GM19043 (cell line): ENCODE results near the gene ERICH4.
A peak's percentile ranks its signal among the peaks of the same experiment; 100 is the strongest.
"Not testable (repeated sequence)": the region's sequence is repeated elsewhere in the genome, so short reads cannot be mapped to it uniquely, and the experiment has no call there.

Experiments used
- ATAC-seq: cut with Tn5 transposase; IDR thresholded peaks from one replicate; pipeline ENCODE4 v1.9.1; 2021; ENCODE audit warnings: low read depth; ENCODE audit not compliant: unreplicated experiment

ERICH4 gene

DNA sequence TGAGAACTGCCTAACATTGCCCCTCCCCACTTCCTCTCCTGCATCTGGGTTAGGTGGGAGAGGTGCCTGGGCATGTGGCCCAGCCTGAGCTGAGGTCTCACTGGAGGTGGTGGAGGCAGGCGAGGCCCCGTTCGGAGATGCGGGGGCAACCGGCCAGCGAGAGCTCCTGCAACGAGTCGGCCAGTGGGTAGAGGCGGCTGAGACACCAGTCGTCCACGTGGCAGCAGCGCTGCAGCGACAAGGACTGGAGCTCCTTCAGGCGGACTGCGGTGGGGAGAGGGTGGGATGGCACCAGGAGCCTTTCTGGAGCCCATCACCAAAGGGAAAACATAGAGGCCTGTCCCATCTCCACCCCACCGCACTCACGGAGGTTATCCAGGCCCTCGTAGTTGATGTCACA is 9.8 kb upstream of the ERICH4 start:
- no peak for ATAC-seq

DNA sequence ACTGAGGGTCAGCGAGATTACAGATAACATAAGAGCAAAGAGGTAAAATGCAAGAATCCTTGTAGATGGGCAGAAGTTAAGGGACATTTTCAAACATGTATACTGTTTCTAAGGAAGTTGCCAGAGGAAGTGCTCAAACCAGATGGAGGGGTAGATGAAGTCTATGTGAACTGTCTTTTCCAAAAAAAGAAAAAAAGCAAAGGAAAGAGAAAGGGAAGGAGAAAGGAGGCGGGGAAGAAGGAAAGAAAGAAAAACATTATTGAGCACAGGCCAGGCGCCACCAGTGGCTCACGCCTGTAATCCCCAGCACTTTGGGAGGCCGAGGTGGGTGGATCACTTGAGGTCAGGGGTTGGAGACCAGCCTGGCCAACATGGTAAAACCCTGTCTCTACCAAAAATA is 8.5 kb upstream of the ERICH4 start:
- ATAC-seq = no peak

DNA sequence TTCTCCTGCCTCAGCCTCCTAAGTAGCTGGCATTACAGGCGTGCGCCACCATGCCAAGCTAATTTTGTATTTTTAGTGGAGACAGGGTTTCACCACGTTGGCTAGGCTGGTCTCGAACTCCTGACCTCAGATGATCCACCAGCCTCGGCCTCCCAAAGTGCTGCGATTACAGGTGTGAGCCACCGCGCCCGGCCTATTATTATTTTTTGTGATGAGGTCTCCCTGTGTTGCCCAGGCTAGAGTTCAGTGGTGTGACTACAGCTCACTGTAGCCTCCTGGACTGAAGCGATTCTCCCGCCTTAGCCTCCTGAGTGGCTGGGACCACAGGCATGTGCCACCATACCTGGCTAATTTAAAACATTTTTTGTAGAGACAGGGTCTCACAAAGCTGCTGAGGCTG is 7.6 kb upstream of the ERICH4 start:
- ATAC-seq = not testable (repeated sequence)

DNA sequence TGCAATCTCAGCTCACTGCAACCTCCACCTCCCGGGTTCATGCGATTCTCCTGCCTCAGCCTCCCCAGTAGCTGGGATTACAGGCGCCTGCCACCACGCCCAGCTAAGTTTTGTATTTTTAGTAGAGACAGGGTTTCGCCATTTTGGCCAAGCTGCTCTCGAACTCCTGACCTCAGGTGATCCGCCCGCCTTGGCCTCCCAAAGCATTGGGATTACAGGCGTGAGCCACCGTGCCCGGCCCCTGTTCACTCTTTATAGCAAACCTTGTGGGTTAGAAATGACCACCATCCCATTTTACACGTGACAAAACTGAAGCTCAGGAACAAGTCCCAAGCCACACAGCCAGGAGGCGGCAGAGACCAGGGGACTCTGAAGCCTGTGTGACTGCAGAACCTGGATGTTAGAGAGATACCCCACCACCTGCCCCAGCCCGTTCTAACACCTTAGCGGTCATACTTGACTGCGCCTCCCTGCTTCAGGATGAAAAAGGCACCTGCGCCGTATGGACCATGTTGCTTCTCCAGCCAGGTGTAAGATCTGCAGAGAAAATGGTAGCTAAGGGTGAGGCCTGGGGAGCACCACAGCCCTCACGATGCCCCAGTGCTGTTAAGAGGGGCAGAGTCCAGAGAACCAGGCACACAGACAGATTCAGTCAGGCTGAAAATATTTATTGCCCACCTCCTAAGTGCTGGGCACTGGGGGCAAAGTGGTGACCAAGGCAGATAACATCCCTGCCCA is 6.9 kb upstream of the ERICH4 start:
- no peak for ATAC-seq

DNA sequence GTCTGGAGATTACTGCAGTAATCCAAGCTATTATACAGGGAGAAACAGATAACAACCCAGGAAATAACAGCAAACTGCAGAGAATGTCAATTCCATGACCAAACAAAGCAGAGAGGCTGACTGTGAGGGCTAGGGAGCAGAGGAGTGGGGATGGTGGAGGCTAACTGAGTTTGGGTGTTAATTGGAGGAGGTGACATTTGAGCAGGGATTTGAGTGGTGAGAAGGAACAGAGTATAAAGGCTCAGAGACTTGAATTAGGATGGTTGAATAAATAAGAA is 6.3 kb upstream of the ERICH4 start:
- no peak for ATAC-seq

DNA sequence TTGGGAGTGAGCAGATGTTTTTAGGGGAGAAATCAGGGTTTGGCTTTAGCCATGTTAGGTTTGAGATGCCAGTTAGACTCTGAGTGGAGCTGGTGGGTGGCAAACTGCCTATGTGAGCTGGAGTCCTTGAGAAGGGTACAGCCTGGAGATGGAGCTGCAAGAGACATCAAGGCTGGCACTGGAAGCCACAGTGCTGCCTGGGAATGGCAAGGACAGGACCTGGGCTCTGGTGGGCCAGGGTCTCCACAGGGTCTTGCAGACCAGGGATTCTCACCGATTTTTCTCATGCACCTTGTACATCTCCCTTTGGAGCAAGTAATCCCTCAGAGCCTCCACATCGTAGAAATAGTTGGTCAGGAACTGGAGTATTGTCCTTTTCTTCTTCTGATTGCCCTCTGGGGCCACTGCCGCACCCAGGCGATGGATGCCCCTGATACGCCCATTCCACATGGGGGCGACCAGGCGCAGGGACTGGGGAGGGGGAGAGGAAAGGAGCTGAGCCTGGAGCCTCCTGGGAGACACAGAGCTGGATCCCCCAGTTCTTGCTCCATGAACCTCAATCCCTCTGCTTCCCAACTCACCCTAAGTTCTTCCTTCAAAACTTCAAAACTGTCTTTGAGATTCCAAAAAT is 4.9 kb upstream of the ERICH4 start:
- no peak for ATAC-seq

DNA sequence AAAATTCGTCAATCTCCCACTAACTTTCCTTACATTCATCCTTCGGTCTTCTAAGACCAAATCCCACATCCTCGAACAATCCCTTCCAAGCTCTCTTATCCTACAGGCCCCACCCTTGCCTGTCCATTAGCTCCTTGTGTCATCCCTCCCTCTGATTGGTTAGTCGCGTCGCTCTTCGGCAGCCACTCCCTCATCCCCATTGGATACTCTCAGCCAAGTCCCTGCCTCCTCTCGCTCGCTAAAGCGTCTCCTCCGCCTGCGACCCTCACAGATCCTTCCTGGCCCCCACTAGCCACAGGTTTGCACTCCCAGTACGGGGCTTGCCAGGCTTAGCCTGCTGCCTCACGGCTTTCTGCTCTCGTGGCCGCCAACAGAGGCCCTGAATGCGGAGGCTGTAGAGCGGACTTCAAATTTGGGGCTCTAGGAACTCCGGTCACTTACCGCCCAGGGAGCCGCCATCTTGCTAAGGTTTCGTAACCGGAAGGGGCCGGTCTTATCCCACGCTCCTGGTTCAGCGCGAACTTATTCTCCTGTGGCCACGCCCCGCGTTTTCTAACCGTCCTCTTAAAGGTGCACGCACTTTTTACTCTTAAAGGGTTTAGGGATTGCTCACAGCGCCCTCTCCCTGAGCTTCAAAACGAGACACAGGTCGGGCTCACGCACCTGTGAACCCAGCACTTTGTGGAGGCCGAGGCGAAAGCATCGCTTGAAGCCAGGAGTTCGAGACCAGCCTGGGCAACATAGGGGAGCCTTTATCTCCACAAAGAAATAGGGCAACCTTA is 3.3 kb upstream of the ERICH4 start, which contains the start of gene DMAC2:
DMAC2 (minus strand) TSS at position 472 of the 782 bp plus-strand sequence; CDS start at position 459, 13 bp downstream.
- peak; percentile 85 for ATAC-seq

DNA sequence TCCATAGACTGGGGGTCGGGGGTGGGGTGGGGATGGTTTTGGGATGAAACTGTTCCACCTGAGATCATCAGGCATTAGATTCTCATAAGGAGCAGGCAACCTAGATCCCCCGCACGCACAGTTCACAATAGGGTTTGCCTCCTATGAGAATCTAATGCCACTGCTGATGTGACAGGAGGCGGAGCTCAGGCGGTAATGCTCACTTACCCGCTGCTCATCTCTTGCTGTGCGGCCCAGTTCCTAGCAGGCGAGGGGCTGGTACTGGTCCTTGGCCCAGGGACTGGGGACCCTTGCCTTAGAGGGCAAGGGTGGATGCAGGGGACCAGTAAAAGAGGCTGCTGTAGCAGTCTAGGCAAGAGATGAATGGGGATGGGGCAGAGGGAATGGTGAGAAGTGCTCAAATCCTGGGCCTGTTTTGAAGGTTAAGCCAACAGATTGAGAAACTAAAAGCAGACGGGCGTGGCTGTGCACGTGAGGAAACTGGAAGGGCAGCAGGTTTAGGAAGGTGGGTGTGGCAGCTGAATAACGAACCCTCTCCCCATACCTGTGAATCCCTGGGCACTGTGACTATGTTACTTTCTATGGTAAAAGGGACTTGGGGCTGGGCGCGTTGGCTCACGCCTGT is 1.5 kb upstream of the ERICH4 start:
- ATAC-seq = no peak

DNA sequence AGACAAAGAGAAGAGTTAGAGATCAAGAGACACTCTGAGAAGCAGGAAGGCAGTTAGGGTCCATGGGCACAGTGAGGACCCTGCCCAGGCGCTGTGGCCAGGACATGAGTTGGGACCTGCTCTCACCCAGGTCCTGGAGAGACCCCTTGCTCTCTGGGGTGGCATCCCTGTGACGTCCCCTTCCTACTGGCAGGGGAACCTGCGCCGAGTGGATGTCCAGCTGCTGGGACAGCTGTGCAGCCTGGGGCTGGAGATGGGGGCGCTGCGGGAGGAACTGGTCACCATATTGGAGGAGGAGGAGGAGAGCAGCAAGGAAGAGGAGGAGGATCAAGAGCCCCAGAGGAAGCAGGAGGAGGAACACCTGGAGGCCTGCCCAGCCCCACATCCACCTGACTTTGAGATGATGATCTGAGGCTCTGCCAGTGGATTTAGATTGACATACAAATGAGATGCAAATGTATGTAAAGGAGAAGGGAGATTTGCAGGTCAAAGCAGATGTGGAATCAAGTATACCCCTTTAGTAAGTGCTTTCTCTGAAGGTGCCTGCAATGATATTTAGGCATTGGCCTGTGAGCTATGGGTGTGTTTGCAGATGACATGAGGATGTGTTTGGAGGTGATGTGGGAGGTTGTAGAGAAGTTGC is 978 bp downstream of the ERICH4 start:
- no peak for ATAC-seq

DNA sequence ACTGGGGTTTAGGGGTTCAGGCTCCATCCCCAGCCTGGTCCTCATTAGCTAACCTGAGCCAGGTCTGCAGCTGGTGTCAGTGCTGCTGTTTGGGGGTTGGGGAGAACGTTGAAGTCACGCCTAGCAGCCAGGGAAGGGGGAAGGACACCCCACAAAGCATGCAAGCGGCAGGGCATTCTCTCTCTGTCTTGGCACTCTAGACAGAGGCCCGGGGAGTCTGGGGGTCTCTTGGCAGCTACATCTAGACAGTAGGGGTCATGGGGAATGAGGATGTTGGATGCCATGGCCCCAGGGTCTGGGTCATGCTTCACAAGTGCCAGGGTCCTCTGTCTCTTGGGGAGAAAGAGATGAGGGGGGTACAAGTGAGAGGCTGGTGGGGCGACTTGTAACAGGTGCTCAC is 2.6 kb downstream of the ERICH4 start:
- ATAC-seq = no peak

DNA sequence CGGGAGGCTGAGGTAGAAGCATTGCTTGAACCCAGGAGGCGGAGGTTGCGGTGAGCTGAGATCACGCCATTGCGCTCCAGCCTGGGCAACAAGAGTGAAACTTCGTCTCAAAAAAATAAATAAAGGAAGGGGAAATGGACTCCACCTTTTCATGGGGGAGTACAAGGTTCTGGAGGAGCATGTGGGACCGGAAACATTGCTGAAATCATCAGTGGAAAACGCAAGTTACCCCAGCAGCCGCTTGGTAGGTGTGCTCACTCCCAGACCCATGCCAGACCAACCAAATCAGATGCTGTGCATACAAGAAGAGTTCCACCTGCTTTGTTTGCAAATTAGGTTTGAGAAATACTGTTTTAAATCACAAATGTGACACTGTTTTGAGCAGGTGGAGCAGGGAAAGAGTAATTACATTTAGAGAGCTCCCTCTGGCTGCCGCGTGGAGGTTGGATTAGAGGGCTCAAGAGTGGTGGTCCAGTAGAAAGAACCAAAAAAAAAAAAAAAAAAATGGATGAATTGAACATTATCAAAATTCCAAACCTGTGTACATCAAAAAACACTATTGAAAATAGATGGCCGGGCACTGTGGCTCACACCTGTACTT is 4.9 kb downstream of the ERICH4 start:
- ATAC-seq = no peak

DNA sequence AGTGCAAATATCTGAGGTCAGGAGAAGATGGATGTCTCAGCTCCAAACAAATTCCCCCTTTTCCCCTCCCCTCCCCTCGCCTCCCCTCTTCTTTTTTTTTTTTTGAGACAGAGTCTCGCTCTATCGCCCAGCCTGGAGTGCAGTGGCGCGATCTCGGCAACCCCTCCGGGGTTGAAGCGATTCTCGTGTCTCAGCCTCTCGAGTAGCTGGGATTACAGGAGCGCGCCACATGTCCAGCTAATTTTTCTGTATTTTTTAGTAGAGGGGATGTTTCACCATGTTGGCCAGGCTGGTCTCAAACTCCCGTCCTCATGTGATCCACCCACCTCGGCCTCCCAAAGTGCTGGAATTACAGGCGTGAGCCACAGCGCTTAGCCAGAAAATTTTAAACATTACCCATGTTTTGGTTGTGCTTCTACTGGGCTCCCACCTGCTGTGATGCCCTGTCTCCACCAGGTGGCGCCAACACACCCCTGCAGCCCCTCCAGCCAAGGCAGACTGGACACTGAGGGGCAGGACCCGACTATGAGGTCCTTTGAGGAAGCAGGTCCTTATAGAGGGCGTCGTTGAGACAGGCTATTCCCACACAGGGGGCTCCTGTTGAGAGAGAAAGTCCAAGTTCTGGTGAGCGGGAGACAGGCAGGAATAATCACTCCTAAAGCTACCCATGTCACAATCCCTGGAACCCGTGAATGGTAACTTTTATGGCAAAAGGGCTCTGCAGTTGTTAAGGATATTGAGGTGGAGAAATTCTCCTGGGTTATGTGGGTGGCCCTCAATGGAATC is 6.3 kb downstream of the ERICH4 start:
- ATAC-seq = no peak

DNA sequence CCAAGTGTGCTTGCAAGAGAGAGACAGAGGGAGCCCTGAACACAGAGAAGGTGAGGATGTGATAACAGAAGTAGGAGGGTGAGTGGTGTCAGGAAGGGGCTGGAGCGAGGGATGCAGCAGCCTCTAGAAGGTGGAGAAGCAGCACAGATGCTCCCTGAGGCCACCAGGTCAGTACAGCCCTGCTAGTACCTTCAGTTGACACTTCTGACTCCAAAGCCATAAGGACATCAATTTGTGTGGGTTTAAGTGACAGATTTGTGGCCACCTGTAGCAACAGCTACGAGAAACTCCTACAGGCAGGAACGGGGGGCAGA is 6.9 kb downstream of the ERICH4 start:
- no peak for ATAC-seq

DNA sequence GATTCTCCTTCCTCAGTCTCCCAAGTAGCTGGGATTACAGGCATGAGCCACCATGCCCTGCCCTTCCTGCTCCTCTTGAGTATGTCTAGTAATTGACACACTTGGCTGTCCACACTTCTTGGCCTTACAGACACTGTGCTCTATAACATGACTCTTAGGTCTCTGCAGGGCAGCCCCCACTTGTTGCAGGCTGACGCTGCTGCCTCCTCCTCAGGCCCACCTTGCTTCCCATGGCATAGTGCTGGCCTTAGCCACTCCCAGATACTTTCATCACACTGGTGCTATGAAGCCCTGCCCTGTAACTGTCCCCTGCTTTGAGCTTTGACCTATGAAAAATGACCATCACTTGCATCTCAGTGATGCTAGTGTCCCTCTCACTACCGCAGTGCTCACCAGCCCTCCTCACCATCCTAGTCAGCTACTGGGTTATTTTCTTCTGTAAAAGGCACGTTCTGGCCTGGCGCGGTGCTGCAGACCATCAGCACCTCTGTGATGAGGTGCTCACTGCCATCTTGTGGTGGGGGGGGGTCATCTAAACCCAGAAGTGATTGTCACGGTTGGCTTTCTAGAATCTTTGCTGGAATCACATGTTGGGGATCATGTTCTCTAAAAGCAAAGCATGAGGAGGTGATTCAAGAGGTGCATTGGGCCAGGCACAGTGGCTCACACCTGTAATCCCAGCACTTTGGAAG is 9.8 kb downstream of the ERICH4 start:
- no peak for ATAC-seq

DNA sequence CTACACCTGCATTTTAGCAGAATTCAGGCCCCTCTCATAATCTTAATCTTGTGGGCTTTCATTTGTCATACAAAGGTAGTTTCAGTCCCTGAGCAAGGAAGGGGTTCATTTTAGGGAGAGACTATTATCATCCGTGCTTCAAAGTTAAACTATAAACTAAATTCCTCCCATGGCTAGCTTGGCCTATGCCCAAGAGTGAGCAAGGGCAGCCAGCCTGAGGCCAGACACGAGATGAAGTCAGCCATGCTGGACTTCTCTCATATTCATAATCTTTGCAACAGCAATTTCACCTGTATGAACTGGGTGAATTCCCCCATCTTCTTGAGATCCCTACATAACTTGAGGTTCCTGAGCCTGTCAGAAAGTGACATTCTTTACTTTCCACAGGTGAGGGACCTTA is 13.0 kb downstream of the ERICH4 start:
- ATAC-seq = no peak

DNA sequence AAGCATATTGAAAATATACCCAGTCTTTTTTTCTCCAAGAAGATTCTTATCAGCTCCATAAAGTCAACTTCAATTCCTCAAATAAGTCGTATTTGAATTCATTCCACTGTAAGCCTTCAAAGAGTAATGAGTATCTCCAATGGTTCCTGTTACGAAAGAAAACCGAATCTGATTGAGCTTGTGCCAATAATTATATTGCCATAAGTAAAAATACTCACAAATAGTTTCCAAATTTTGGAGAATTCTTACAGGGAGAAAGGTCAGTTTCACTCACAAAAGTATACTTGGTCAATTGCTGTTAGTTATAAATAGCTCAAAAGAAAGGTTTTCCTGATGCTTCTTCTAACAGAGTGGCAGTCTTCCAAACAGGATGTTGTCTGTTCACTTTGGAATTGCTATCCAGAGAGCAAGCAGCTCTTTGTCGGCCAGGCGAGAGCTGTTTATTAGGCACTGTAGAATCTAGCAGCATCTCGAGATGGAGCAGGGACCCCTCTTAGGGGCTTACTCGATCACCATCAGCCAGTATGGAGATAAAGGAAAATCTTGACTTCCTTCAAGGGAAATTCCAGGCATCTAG is 13.5 kb downstream of the ERICH4 start:
- ATAC-seq = no peak

DNA sequence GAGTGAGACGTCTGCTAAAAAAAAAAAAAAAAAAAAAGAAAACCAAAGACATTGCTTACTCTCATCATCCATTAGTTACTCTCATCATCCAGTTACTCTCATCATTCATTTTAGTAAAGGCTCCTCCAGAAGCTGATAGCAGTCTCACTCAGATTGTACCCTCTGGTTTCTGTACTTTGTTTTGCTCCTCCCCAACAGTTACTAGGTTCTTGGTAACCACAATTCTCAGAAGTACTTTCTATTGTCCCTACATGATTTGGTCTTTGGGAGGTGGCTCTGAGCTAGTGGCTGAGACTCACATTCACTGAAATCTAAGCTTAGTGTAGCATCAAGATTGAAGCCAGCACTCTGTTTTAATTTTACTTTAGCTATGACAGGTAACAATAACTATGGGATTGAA is 14.3 kb downstream of the ERICH4 start:
- ATAC-seq = peak; percentile 70

DNA sequence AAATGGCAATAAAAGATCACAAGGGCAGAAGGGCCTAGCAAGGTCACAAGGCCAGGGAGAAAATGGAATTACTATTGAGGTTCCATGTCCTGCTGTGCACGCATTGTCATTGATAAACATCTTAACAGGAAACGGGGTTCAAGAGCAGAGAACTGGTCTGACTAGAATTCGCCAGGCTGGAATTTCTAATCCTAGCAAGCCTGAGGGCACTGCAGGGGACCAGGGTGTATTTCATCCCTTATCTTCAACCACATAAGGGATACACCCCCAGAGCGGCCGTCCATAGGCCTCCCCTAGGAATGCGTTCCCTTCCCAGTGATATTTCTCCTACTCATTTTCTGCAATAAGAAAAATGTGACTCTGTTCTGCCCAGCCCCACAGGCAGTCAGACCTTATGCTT is 19.5 kb downstream of the ERICH4 start:
- ATAC-seq = no peak
